AG04449 (cell line): ENCODE results near the gene CELF1.

Experiments
- CTCF ChIA-PET: fragments of 350-600 bp; formaldehyde crosslinking; extraction: SDS; loops from one replicate; lab custom pipeline; 2021; ENCODE audit warnings: antibody characterized with exemption; lab: Yijun Ruan, JAX
- POLR2A ChIA-PET: fragments of 400-600, 350-600 bp; formaldehyde crosslinking; extraction: SDS; loops from one replicate; lab custom pipeline; 2020; ENCODE audit warnings: antibody characterized with exemption, inconsistent platforms; lab: Yijun Ruan, JAX
- DNase-seq: peaks from one replicate; pipeline ENCODE4 v3.0.0-alpha.2; 2010; ENCODE audit warnings: low read depth, low spot score
- H3K4me3 ChIP-seq: 2 replicates; pipeline ENCODE4 v1.5.1; 2011; ENCODE audit warnings: low read depth, mild to moderate bottlenecking, control low read depth, low read length
- CTCF ChIP-seq: IDR thresholded peaks from one replicate; pipeline ENCODE4 v1.5.1; 2011; ENCODE audit warnings: mild to moderate bottlenecking, moderate library complexity, low read length, control low read depth, inconsistent platforms; ENCODE audit not compliant: insufficient read depth; ENCODE audit errors: missing control alignments

CELF1 gene

GRCh38 chr11:47477753-47478152 is 75.2 kb downstream of the CELF1 start:
- CTCF ChIA-PET: interaction anchor here (1.3 kb wide), 1 partner anchor 76 kb away, joined by 4 read pairs; no protein-coding TSS in a partner anchor
- POLR2A ChIA-PET: no interaction called here
- DNase-seq: no peak
- no peak for TF ChIP-seq CTCF
- H3K4me3 ChIP-seq: no peak overlapping the region

GRCh38 chr11:47477323-47477722 is 75.6 kb downstream of the CELF1 start:
- ChIA-PET POLR2A (no interaction called here), CTCF (interaction anchor here (1.5 kb wide), 1 partner anchor 24 kb away, joined by 4 read pairs; no protein-coding TSS in a partner anchor)
- TF ChIP-seq CTCF: no peak
- H3K4me3 ChIP-seq: no peak overlapping the region
- DNase-seq: no peak

GRCh38 chr11:47470671-47471070 is 82.3 kb downstream of the CELF1 start:
- no peak overlapping the region for H3K4me3 ChIP-seq
- TF ChIP-seq CTCF: no peak
- DNase-seq: no peak
- CTCF ChIA-PET: interaction anchor here (1.1 to 1.5 kb wide), 3 partner anchors 17 to 147 kb away, joined by 3 read pairs; no protein-coding TSS in a partner anchor
- POLR2A ChIA-PET: interaction anchor here (0.7 kb wide), 1 partner anchor 28 kb away, joined by 3 read pairs; no protein-coding TSS in a partner anchor

GRCh38 chr11:47469361-47470179 is 83.4 kb downstream of the CELF1 start:
- no peak for DNase-seq
- no peak overlapping the region for H3K4me3 ChIP-seq
- no peak for TF ChIP-seq CTCF
- POLR2A ChIA-PET: no interaction called here
- CTCF ChIA-PET: interaction anchor here (1.2 to 1.5 kb wide), 3 partner anchors 15 to 148 kb away, joined by 3 read pairs; no protein-coding TSS in a partner anchor

- ChIA-PET POLR2A (no interaction called here), CTCF (interaction anchor here (1.5 kb wide), 1 partner anchor 17 kb away, joined by 3 read pairs; no protein-coding TSS in a partner anchor)
- H3K4me3 ChIP-seq: no peak overlapping the region
- no peak for TF ChIP-seq CTCF
- DNase-seq: no peak
Measured at GRCh38 chr11:47468598-47469214, 84.2 kb downstream of the CELF1 start.

- DNase-seq: no peak
- no peak overlapping the region for H3K4me3 ChIP-seq
- CTCF ChIA-PET: interaction anchor here (1.2 to 1.3 kb wide), 2 partner anchors 13 to 150 kb away, joined by 3 read pairs; no protein-coding TSS in a partner anchor
- TF ChIP-seq CTCF: no peak
- POLR2A ChIA-PET: no interaction called here
Measured at GRCh38 chr11:47467357-47467756, 85.6 kb downstream of the CELF1 start.
